Peyer's patch (tissue), 4 donors: ENCODE measurements around the gene RANBP2. TPM values are rescaled to one million over a fixed set of nuclear protein-coding genes. Genes with fewer than 3 reads are reported as not detected.

Experiments used
- DNase-seq, 3 donors: peaks; one replicate each; pipeline ENCODE4 v3.0.0-alpha.2; 2017 to 2019
- H3K27ac ChIP-seq, 4 donors: fragments of 200-600 bp; sonication (generic); one replicate each; pipeline ENCODE4 v1.5.1; 2016 to 2019
- H3K27me3 ChIP-seq, 2 donors: fragments of 200-600 bp; sonication (generic); one replicate each; pipeline ENCODE4 v1.5.1; 2019
- H3K36me3 ChIP-seq, 3 donors: fragments of 200-600 bp; sonication (generic); one replicate each; pipeline ENCODE4 v1.5.1; 2016 to 2019
- H3K4me1 ChIP-seq, 4 donors: fragments of 200-600 bp; sonication (generic); one replicate each; pipeline ENCODE4 v1.5.1; 2016 to 2019
- H3K4me3 ChIP-seq, 4 donors: fragments of 200-600 bp; sonication (generic); 1 replicate in 3 of 4; 2 replicates in 1 of 4; pipeline ENCODE4 v1.5.1; 2016 to 2019; ENCODE audit warnings: mild to moderate bottlenecking in 1 of 4
- H3K9me3 ChIP-seq, 4 donors: fragments of 200-600 bp; sonication (generic); one replicate each; pipeline ENCODE4 v1.5.1; 2016 to 2019; ENCODE audit warnings: mild to moderate bottlenecking in 1 of 4
- CTCF ChIP-seq, 6 experiments: fragments of 450-650 bp in 4 of 6; fragments of 200-600 bp in 2 of 6; sonication (generic) in 1 of 6; IDR thresholded peaks; one replicate each; pipeline ENCODE4 v1.5.1; 2017 to 2019; ENCODE audit warnings: antibody characterized with exemption in 6 of 6, mild to moderate bottlenecking in 3 of 6, moderate library complexity in 1 of 6
- POLR2A ChIP-seq, 2 donors: fragments of 450-650 bp; IDR thresholded peaks; one replicate each; pipeline ENCODE4 v1.5.1; 2017; ENCODE audit warnings: antibody characterized with exemption in 2 of 2, mild to moderate bottlenecking in 2 of 2, moderate library complexity in 2 of 2
- total RNA-seq, 4 donors: library from RNA; depleted of rRNA; stranded (reverse); fragments of >200 nt; gene quantifications; one replicate each; pipeline ENCODE4 v1.1.0, GENCODE V29; 2016

Gene RANBP2
- total RNA-seq, 4 donors from 2014 or later, result 49.9 to 80.0 (median 56.9) TPM

GRCh38 chr2:108809936-108810335 lies 90.7 kb downstream of the RANBP2 start:
- DNase-seq, result no peak
- TF ChIP-seq POLR2A (IDR thresholded peaks at IDR 0.05) (no peak), CTCF (IDR thresholded peaks at IDR 0.05) (no peak)
- H3K36me3 ChIP-seq, result no peaks in the 10 kb centered on the region

GRCh38 chr2:108810993-108811957 lies 92.0 kb downstream of the RANBP2 start:
- Histone ChIP-seq H3K36me3 (peaks cover 0 to 4% (median 0%) of the 10 kb centered on the region in 3 donors), H3K27ac (no peak overlapping the region), H3K9me3 (peaks cover 0 to 4% (median 0%) of the 10 kb centered on the region in 4 donors), H3K4me3 (no peak overlapping the region), H3K4me1 (no peaks in the 10 kb centered on the region), H3K27me3 (no peaks in the 10 kb centered on the region)
- DNase-seq, result no peak
- TF ChIP-seq CTCF (IDR thresholded peaks at IDR 0.05) (no peak), POLR2A (IDR thresholded peaks at IDR 0.05) (no peak)

More at GRCh38 chr2:108809936-108810335, 90.7 kb downstream of the RANBP2 start:
- H3K4me1 ChIP-seq, result no peaks in the 10 kb centered on the region
- no peak overlapping the region for H3K27ac ChIP-seq
- no peaks in the 10 kb centered on the region for H3K27me3 ChIP-seq
- H3K9me3 ChIP-seq, result peaks cover 0 to 4% (median 0%) of the 10 kb centered on the region in 4 donors
- H3K4me3 ChIP-seq, result no peak overlapping the region

- H3K27me3 ChIP-seq, result no peaks in the 10 kb centered on the region
- no peaks in the 10 kb centered on the region for H3K4me1 ChIP-seq
- no peak overlapping the region for H3K27ac ChIP-seq
- peaks cover 0 to 4% (median 0%) of the 10 kb centered on the region in 4 donors for H3K9me3 ChIP-seq
- H3K36me3 ChIP-seq, result peaks cover 0 to 12% (median 0%) of the 10 kb centered on the region in 3 donors
- no peak for DNase-seq
- TF ChIP-seq CTCF (IDR thresholded peaks at IDR 0.05) (no peak), POLR2A (IDR thresholded peaks at IDR 0.05) (no peak)
- H3K4me3 ChIP-seq, result no peak overlapping the region
Measured at GRCh38 chr2:108813732-108814131, 94.5 kb downstream of the RANBP2 start.

GRCh38 chr2:108820482-108820881 lies 101.2 kb downstream of the RANBP2 start:
- Histone ChIP-seq H3K4me3 (no peak overlapping the region), H3K27me3 (no peaks in the 10 kb centered on the region), H3K4me1 (no peaks in the 10 kb centered on the region), H3K36me3 (peaks cover 0 to 12% (median 0%) of the 10 kb centered on the region in 3 donors), H3K27ac (no peak overlapping the region), H3K9me3 (no peaks in the 10 kb centered on the region)
- no peak for TF ChIP-seq CTCF (IDR thresholded peaks at IDR 0.05)
- no peak for TF ChIP-seq POLR2A (IDR thresholded peaks at IDR 0.05)
- DNase-seq, result no peak

GRCh38 chr2:108823286-108823685 lies 104.0 kb downstream of the RANBP2 start:
- Histone ChIP-seq H3K9me3 (no peaks in the 10 kb centered on the region), H3K27me3 (no peaks in the 10 kb centered on the region), H3K36me3 (no peaks in the 10 kb centered on the region), H3K4me3 (no peak overlapping the region), H3K27ac (no peak overlapping the region), H3K4me1 (no peaks in the 10 kb centered on the region)
- TF ChIP-seq POLR2A (IDR thresholded peaks at IDR 0.05) (no peak), CTCF (IDR thresholded peaks at IDR 0.05) (no peak)
- no peak for DNase-seq
